Vagina (tissue), 2 donors: Measurements from ENCODE around the gene EEIG1.

Source experiments
- CTCF ChIP-seq, 3 experiments: fragments of 450-650 bp in 2 of 3; fragments of 200-600 bp in 1 of 3; sonication (generic) in 1 of 3; IDR thresholded peaks; one replicate each; pipeline ENCODE4 v1.5.1; 2017 to 2019; ENCODE audit warnings: antibody characterized with exemption in 3 of 3, mild to moderate bottlenecking in 2 of 3, moderate library complexity in 2 of 3
- POLR2A ChIP-seq, 2 donors: fragments of 450-650 bp; IDR thresholded peaks; one replicate each; pipeline ENCODE4 v1.6.1; 2017; ENCODE audit warnings: antibody characterized with exemption in 2 of 2, mild to moderate bottlenecking in 2 of 2, moderate library complexity in 2 of 2
- POLR2AphosphoS5 ChIP-seq, 2 donors: sonication (generic); formaldehyde crosslinking; IDR thresholded peaks; one replicate each; pipeline ENCODE4 v1.9.0; 2017; ENCODE audit warnings: antibody characterized with exemption in 2 of 2, mild to moderate bottlenecking in 2 of 2, low read depth in 1 of 2; ENCODE audit not compliant: insufficient read depth in 1 of 2

- TF ChIP-seq POLR2AphosphoS5 (IDR thresholded peaks at IDR 0.05; ENCODE audit: insufficient read depth in 1 of 2, low read depth in 1 of 2) (no peak), CTCF (IDR thresholded peaks at IDR 0.05) (no peak), POLR2A (IDR thresholded peaks at IDR 0.05) (no peak)
Observed at GRCh38 chr9:127945942-127946341, 34.8 kb downstream of the EEIG1 start.
